ENCODE data around the gene SLC12A3. TPM values are rescaled to one million over a fixed set of nuclear protein-coding genes. Genes with fewer than 3 reads are reported as not detected.

The SLC12A3 gene
- total RNA-seq, 1 donor from 2014 or later: not detected

- no peak for TF ChIP-seq CTCF (conservative IDR thresholded peaks at IDR 0.05; ENCODE audit: low read depth, low read length)
- DNase-seq (ENCODE audit: low read depth): no peak
- no peak overlapping the region for H3K4me3 ChIP-seq (ENCODE audit: low read depth, low read length)
These were observed 23.8 kb downstream of the SLC12A3 start for GRCh38 chr16:56888806-56889205.

- H3K4me3 ChIP-seq (ENCODE audit: low read depth, low read length): no peak overlapping the region
- no peak for TF ChIP-seq CTCF (conservative IDR thresholded peaks at IDR 0.05; ENCODE audit: low read depth, low read length)
- no peak for DNase-seq (ENCODE audit: low read depth)
These were observed 24.2 kb downstream of the SLC12A3 start for GRCh38 chr16:56889206-56889605.

- H3K4me3 ChIP-seq (ENCODE audit: low read depth, low read length): no peak overlapping the region
- no peak for TF ChIP-seq CTCF (conservative IDR thresholded peaks at IDR 0.05; ENCODE audit: low read depth, low read length)
- DNase-seq (ENCODE audit: low read depth): no peak
These were observed 26.7 kb downstream of the SLC12A3 start for GRCh38 chr16:56891685-56892084.

- TF ChIP-seq CTCF (conservative IDR thresholded peaks at IDR 0.05; ENCODE audit: low read depth, low read length): no peak
- DNase-seq (ENCODE audit: low read depth): no peak
- H3K4me3 ChIP-seq (ENCODE audit: low read depth, low read length): no peak overlapping the region
These were observed 27.7 kb downstream of the SLC12A3 start for GRCh38 chr16:56892705-56893104.

GRCh38 chr16:56894331-56894917, 29.4 kb downstream of the SLC12A3 start:
- TF ChIP-seq CTCF (conservative IDR thresholded peaks at IDR 0.05; ENCODE audit: low read depth, low read length): no peak
- DNase-seq (ENCODE audit: low read depth): no peak

GRCh38 chr16:56895813-56896212, 30.8 kb downstream of the SLC12A3 start:
- TF ChIP-seq CTCF (conservative IDR thresholded peaks at IDR 0.05; ENCODE audit: low read depth, low read length): no peak

More at GRCh38 chr16:56894331-56894917, 29.4 kb downstream of the SLC12A3 start:
- no peak overlapping the region for H3K4me3 ChIP-seq (ENCODE audit: low read depth, low read length)

GRCh38 chr16:56896244-56896643, 31.2 kb downstream of the SLC12A3 start:
- no peak overlapping the region for H3K4me3 ChIP-seq (ENCODE audit: low read depth, low read length)
- no peak for DNase-seq (ENCODE audit: low read depth)
- no peak for TF ChIP-seq CTCF (conservative IDR thresholded peaks at IDR 0.05; ENCODE audit: low read depth, low read length)

More at GRCh38 chr16:56895813-56896212, 30.8 kb downstream of the SLC12A3 start:
- no peak for DNase-seq (ENCODE audit: low read depth)
- no peak overlapping the region for H3K4me3 ChIP-seq (ENCODE audit: low read depth, low read length)

Data from epithelial cell of proximal tubule (primary cell).